K562 (cell line): ENCODE measurements around the gene PAQR6. TPM values are rescaled to one million over a fixed set of nuclear protein-coding genes. Genes with fewer than 3 reads are reported as not detected.

Source experiments
- CHD1 ChIP-seq: fragments of 200-600 bp; sonication (generic); IDR thresholded peaks from one replicate; pipeline ENCODE4 v1.6.1; 2012; ENCODE audit warnings: mild to moderate bottlenecking, moderate library complexity, low read length, inconsistent platforms
- CSDE1 ChIP-seq, 2 experiments: fragments of 450-650 bp; IDR thresholded peaks; 2 replicates each; pipeline ENCODE4 v1.6.1; 2016; ENCODE audit warnings: mild to moderate bottlenecking in 1 of 2
- GTF2E2 ChIP-seq: fragments of 200-800 bp; sonication (Bioruptor generic); IDR thresholded peaks from 2 replicates; pipeline ENCODE4 v1.6.1; 2016; ENCODE audit warnings: missing genetic modification characterization, missing compliant biosample characterization
- HEY1 ChIP-seq: fragments of 250-450 bp; sonication (Bioruptor Pico); IDR thresholded peaks from 2 replicates; pipeline ENCODE4 v1.5.0; 2020; ENCODE audit warnings: mild to moderate bottlenecking, moderate library complexity, borderline replicate concordance
- IFI16 ChIP-seq: fragments of 250-450 bp; sonication (Bioruptor Pico); IDR thresholded peaks from 2 replicates; pipeline ENCODE4 v2.1.2; 2022; ENCODE audit warnings: mild to moderate bottlenecking, inconsistent platforms
- NCOA6 ChIP-seq: fragments of 450-650 bp; IDR thresholded peaks from 2 replicates; pipeline ENCODE4 v1.6.1; 2017; ENCODE audit warnings: mild to moderate bottlenecking
- NFIC ChIP-seq: fragments of 450-650 bp; IDR thresholded peaks from 2 replicates; pipeline ENCODE4 v1.6.1; 2017; ENCODE audit warnings: mild to moderate bottlenecking, inconsistent platforms
- NFYB ChIP-seq: IDR thresholded peaks from 2 replicates; pipeline ENCODE4 v1.6.1; 2011; ENCODE audit warnings: mild to moderate bottlenecking, moderate library complexity; ENCODE audit not compliant: insufficient read length; ENCODE audit errors: extremely low read depth
- NONO ChIP-seq, 2 experiments: fragments of 200-400 bp in 1 of 2; fragments of 450-650 bp in 1 of 2; formaldehyde crosslinking in 1 of 2; IDR thresholded peaks; 2 replicates each; pipeline ENCODE4 v1.6.1; 2017; ENCODE audit warnings: low read depth in 2 of 2, mild to moderate bottlenecking in 2 of 2, moderate library complexity in 2 of 2, low read length in 1 of 2
- NR2C2 ChIP-seq, 2 experiments: fragments of 200-800 bp in 1 of 2; sonication (Bioruptor generic) in 1 of 2; sonication (generic) in 1 of 2; formaldehyde crosslinking in 1 of 2; IDR thresholded peaks; 2 replicates each; pipeline versions ENCODE4 v1.6.1 to v1.8.0; 2016 to 2022; ENCODE audit warnings: mild to moderate bottlenecking in 1 of 2, missing compliant biosample characterization in 1 of 2, missing genetic modification characterization in 1 of 2, missing genetic modification reagents in 1 of 2
- PHF8 ChIP-seq: fragments of 200-600 bp; sonication (generic); IDR thresholded peaks from 2 replicates; pipeline ENCODE4 v1.6.1; 2012; ENCODE audit warnings: mixed run types, mild to moderate bottlenecking, inconsistent platforms, low read length, moderate library complexity, borderline replicate concordance
- PYGO2 ChIP-seq: fragments of 450-650 bp; IDR thresholded peaks from 2 replicates; pipeline ENCODE4 v1.6.1; 2016; ENCODE audit warnings: mild to moderate bottlenecking, missing genetic modification characterization, moderate library complexity, missing compliant biosample characterization
- RHOXF2B ChIP-seq: fragments of 250-450 bp; sonication (Bioruptor Pico); conservative IDR thresholded peaks from 2 replicates; pipeline ENCODE4 v1.5.1; 2021
- SMAD2 ChIP-seq: fragments of 150-350 bp; IDR thresholded peaks from 2 replicates; pipeline ENCODE4 v1.6.1; 2014; ENCODE audit warnings: low read depth, mild to moderate bottlenecking, low read length
- SNIP1 ChIP-seq: fragments of 450-650 bp; IDR thresholded peaks from 2 replicates; pipeline ENCODE4 v1.7.1; 2017; ENCODE audit warnings: low read depth, mild to moderate bottlenecking
- TGIF2 ChIP-seq: sonication (generic); formaldehyde crosslinking; IDR thresholded peaks from 2 replicates; pipeline ENCODE4 v1.8.1; 2022; ENCODE audit warnings: mild to moderate bottlenecking, missing genetic modification reagents, moderate library complexity
- ZNF197 ChIP-seq: fragments of 200-800 bp; sonication (Bioruptor generic); IDR thresholded peaks from 2 replicates; pipeline ENCODE4 v1.6.1; 2016; ENCODE audit warnings: low read depth, missing genetic modification characterization, missing compliant biosample characterization
- ZNF561 ChIP-seq: fragments of 450-650 bp; formaldehyde crosslinking; conservative IDR thresholded peaks from 2 replicates; pipeline ENCODE4 v1.4.0; 2020; ENCODE audit warnings: mild to moderate bottlenecking, moderate library complexity
- ZNF76 ChIP-seq: fragments of 250-450 bp; sonication (Bioruptor Pico); IDR thresholded peaks from 2 replicates; pipeline ENCODE4 v1.4.0; 2020; ENCODE audit warnings: mild to moderate bottlenecking, moderate library complexity, borderline replicate concordance
- polyA plus RNA-seq, 8 experiments: library from polyadenylated mRNA; depleted of rRNA in 4 of 8; stranded (reverse) in 5 of 8; unstranded in 3 of 8; fragments of >200 nt; fragmentation: Nextera tagmentation in 2 of 8; fragmentation: Illumina TruSeq in 1 of 8; extraction: Ambion mirVana in 2 of 8; extraction: Trizol in 1 of 8; gene quantifications; 2 replicates each; pipeline versions ENCODE4 v1.2.1 to v1.2.3, GENCODE V29; 2011 to 2014; ENCODE audit warnings: inconsistent platforms in 1 of 8, missing spikeins in 1 of 8
- total RNA-seq, 7 experiments: library from RNA; depleted of rRNA in 6 of 7; stranded (reverse); fragments of >200 nt in 6 of 7; fragmentation: Illumina TruSeq in 2 of 7; extraction: Trizol in 2 of 7; gene quantifications; 2 replicates each; pipeline versions ENCODE4 v1.2.1 to v1.2.3, GENCODE V29; 2011 to 2021; ENCODE audit warnings: low replicate concordance in 1 of 7
- TF ChIP-seq, protein P1 (sequence below): fragments of 450-650 bp; IDR thresholded peaks from 2 replicates; pipeline ENCODE4 v1.6.1; 2016; ENCODE audit warnings: borderline replicate concordance
- TF ChIP-seq, protein P2 (sequence below): sonication (generic); formaldehyde crosslinking; IDR thresholded peaks from 2 replicates; pipeline ENCODE4 v1.8.1; 2023; ENCODE audit warnings: mild to moderate bottlenecking, missing genetic modification reagents

Gene PAQR6
- total and polyA plus RNA-seq, 9 of the 15 experiments (the other 6 are each of a cell fraction or from before 2014, with no cell fraction given), result 0.07 to 1.8 (median 0.62) TPM

- no peak for TF ChIP-seq SNIP1
- TF ChIP-seq SMAD2, result no peak
- TF ChIP-seq, protein P1, sequence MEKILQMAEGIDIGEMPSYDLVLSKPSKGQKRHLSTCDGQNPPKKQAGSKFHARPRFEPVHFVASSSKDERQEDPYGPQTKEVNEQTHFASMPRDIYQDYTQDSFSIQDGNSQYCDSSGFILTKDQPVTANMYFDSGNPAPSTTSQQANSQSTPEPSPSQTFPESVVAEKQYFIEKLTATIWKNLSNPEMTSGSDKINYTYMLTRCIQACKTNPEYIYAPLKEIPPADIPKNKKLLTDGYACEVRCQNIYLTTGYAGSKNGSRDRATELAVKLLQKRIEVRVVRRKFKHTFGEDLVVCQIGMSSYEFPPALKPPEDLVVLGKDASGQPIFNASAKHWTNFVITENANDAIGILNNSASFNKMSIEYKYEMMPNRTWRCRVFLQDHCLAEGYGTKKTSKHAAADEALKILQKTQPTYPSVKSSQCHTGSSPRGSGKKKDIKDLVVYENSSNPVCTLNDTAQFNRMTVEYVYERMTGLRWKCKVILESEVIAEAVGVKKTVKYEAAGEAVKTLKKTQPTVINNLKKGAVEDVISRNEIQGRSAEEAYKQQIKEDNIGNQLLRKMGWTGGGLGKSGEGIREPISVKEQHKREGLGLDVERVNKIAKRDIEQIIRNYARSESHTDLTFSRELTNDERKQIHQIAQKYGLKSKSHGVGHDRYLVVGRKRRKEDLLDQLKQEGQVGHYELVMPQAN, result peak; percentile 90; the same call in 1 of the 2 replicates
- TF ChIP-seq RHOXF2B (CRISPR knock-in tag), result no peak
- TF ChIP-seq PYGO2, result no peak
- no peak for TF ChIP-seq ZNF76 (CRISPR knock-in tag)
- TF ChIP-seq CSDE1 (IDR thresholded peaks at IDR 0.05), result no peak
- no peak for TF ChIP-seq ZNF561 (CRISPR knock-in tag)
- TF ChIP-seq NCOA6, result no peak
- no peak for TF ChIP-seq ZNF197 (CRISPR knock-in tag)
- TF ChIP-seq NR2C2 (CRISPR knock-in tag; IDR thresholded peaks at IDR 0.05), result peak; percentile 81; the same call in 1 of the 2 replicates
- TF ChIP-seq NR2C2 (tag; IDR thresholded peaks at IDR 0.05), result peak; percentile 97
- TF ChIP-seq, protein P2, sequence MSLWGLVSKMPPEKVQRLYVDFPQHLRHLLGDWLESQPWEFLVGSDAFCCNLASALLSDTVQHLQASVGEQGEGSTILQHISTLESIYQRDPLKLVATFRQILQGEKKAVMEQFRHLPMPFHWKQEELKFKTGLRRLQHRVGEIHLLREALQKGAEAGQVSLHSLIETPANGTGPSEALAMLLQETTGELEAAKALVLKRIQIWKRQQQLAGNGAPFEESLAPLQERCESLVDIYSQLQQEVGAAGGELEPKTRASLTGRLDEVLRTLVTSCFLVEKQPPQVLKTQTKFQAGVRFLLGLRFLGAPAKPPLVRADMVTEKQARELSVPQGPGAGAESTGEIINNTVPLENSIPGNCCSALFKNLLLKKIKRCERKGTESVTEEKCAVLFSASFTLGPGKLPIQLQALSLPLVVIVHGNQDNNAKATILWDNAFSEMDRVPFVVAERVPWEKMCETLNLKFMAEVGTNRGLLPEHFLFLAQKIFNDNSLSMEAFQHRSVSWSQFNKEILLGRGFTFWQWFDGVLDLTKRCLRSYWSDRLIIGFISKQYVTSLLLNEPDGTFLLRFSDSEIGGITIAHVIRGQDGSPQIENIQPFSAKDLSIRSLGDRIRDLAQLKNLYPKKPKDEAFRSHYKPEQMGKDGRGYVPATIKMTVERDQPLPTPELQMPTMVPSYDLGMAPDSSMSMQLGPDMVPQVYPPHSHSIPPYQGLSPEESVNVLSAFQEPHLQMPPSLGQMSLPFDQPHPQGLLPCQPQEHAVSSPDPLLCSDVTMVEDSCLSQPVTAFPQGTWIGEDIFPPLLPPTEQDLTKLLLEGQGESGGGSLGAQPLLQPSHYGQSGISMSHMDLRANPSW (CRISPR knock-in tag), result no peak; the same call in 1 of the 2 replicates
- TF ChIP-seq NFIC, result no peak
- TF ChIP-seq CHD1, result peak; percentile 40
- peak; percentile 64 for TF ChIP-seq NFYB
- TF ChIP-seq PHF8, result peak; percentile 86; the same call in 1 of the 2 replicates
- no peak for TF ChIP-seq NONO (IDR thresholded peaks at IDR 0.05; ENCODE audit: low read depth in 2 of 2, low read length in 1 of 2)
- no peak for TF ChIP-seq IFI16 (CRISPR knock-in tag)
- no peak for TF ChIP-seq HEY1 (CRISPR knock-in tag)
- 0 out of 2 replicates have a peak, but pooled peaks have one; percentile 40 for TF ChIP-seq GTF2E2 (tag)
- TF ChIP-seq TGIF2, result no peak
These were observed 54.2 kb downstream of the PAQR6 start, which contains the start of gene SLC25A44 (continued) for GRCh38 chr1:156193488-156194299.
